GM23338 (cell line): ENCODE measurements around the gene RPUSD1. TPM values are rescaled to one million over a fixed set of nuclear protein-coding genes. Genes with fewer than 3 reads are reported as not detected.

Experiments used
- ATAC-seq: fragments of 200-7000 bp; cut with Tn5 transposase; 3 replicates; pipeline ENCODE4 v1.9.1; 2020
- DNase-seq: peaks from one replicate; pipeline ENCODE4 v3.0.0-alpha.2; 2015; ENCODE audit warnings: low spot score
- H2AFZ ChIP-seq: fragments of 200-600 bp; sonication (generic); 2 replicates; pipeline ENCODE4 v1.8.0; 2016; ENCODE audit warnings: antibody characterized with exemption, mild to moderate bottlenecking, moderate library complexity
- H3F3A ChIP-seq: fragments of 200-600 bp; sonication (generic); replicated peaks from 2 replicates; pipeline ENCODE4 v1.8.0; 2017; ENCODE audit warnings: antibody characterized with exemption, mixed run types, low read depth
- H3K27ac ChIP-seq: fragments of 200-600 bp; sonication (generic); 2 replicates; pipeline ENCODE4 v1.6.1; 2016; ENCODE audit warnings: low read depth
- H3K27me3 ChIP-seq: fragments of 200-600 bp; sonication (generic); 2 replicates; pipeline ENCODE4 v1.8.0; 2016; ENCODE audit warnings: mild to moderate bottlenecking, mixed run types, moderate library complexity; ENCODE audit not compliant: insufficient read depth
- H3K36me3 ChIP-seq: fragments of 200-600 bp; sonication (generic); 2 replicates; pipeline ENCODE4 v1.8.0; 2016; ENCODE audit warnings: mild to moderate bottlenecking; ENCODE audit not compliant: insufficient read depth
- H3K4me1 ChIP-seq: fragments of 200-600 bp; sonication (generic); 2 replicates; pipeline ENCODE4 v1.8.0; 2016; ENCODE audit warnings: mild to moderate bottlenecking, moderate library complexity; ENCODE audit not compliant: insufficient read depth
- H3K4me2 ChIP-seq: fragments of 200-600 bp; sonication (generic); 2 replicates; pipeline ENCODE4 v1.7.1; 2017; ENCODE audit warnings: mixed run types
- H3K4me3 ChIP-seq: fragments of 200-600 bp; sonication (generic); 2 replicates; pipeline ENCODE4 v1.6.1; 2016; ENCODE audit warnings: mixed run types
- H3K79me2 ChIP-seq: fragments of 200-600 bp; sonication (generic); replicated peaks from 2 replicates; pipeline ENCODE4 v1.8.0; 2017; ENCODE audit warnings: mild to moderate bottlenecking; ENCODE audit not compliant: insufficient read depth
- H3K9me2 ChIP-seq: fragments of 200-600 bp; sonication (generic); 2 replicates; pipeline ENCODE4 v1.8.0; 2017; ENCODE audit not compliant: insufficient read depth
- H4K20me1 ChIP-seq: fragments of 200-600 bp; sonication (generic); replicated peaks from 2 replicates; pipeline ENCODE4 v1.8.0; 2017; ENCODE audit warnings: mild to moderate bottlenecking; ENCODE audit not compliant: insufficient read depth
- H3K27ac Mint-ChIP-seq: 2 replicates; pipeline ENCODE4 v1.8.0; 2020; ENCODE audit warnings: inconsistent platforms, mild to moderate bottlenecking, moderate library complexity, mixed read lengths
- H3K27me3 Mint-ChIP-seq: 3 replicates; pipeline ENCODE4 v1.8.0; 2022; ENCODE audit warnings: low read depth, mild to moderate bottlenecking, moderate library complexity, mixed read lengths, inconsistent platforms; ENCODE audit not compliant: insufficient read depth, poor library complexity
- H3K36me3 Mint-ChIP-seq: 3 replicates; pipeline ENCODE4 v1.8.0; 2021; ENCODE audit warnings: low read depth, mild to moderate bottlenecking, inconsistent platforms, moderate library complexity, mixed read lengths
- H3K4me1 Mint-ChIP-seq: 3 replicates; pipeline ENCODE4 v1.8.0; 2020; ENCODE audit warnings: mild to moderate bottlenecking, inconsistent platforms, mixed read lengths
- H3K4me3 Mint-ChIP-seq: 3 replicates; pipeline ENCODE4 v1.8.0; 2021; ENCODE audit warnings: moderate library complexity, mild to moderate bottlenecking, inconsistent platforms, mixed read lengths
- H3K9me3 Mint-ChIP-seq: 3 replicates; pipeline ENCODE4 v1.8.0; 2020; ENCODE audit warnings: moderate library complexity, mild to moderate bottlenecking, inconsistent platforms, mixed read lengths
- CREB1 ChIP-seq: fragments of 250-450 bp; sonication (Bioruptor Pico); IDR thresholded peaks from 2 replicates; pipeline ENCODE4 v1.5.0; 2020; ENCODE audit warnings: low read depth, mild to moderate bottlenecking, moderate library complexity
- EZH2 ChIP-seq: fragments of 200-600 bp; sonication (generic); IDR thresholded peaks from one replicate; pipeline ENCODE4 v1.8.0; 2017; ENCODE audit warnings: antibody characterized with exemption, mild to moderate bottlenecking, low read depth; ENCODE audit not compliant: unreplicated experiment
- EZH2phosphoT487 ChIP-seq: fragments of 200-600 bp; sonication (generic); IDR thresholded peaks from one replicate; pipeline ENCODE4 v1.8.1; 2018; ENCODE audit warnings: antibody characterized with exemption; ENCODE audit not compliant: unreplicated experiment
- JUNB ChIP-seq: IDR thresholded peaks from one replicate; pipeline ENCODE4 v1.6.1; 2016; ENCODE audit warnings: antibody characterized with exemption; ENCODE audit not compliant: unreplicated experiment
- NANOG ChIP-seq: IDR thresholded peaks from 2 replicates; pipeline ENCODE4 v1.6.1; 2016; ENCODE audit warnings: antibody characterized with exemption, borderline replicate concordance
- POLR2AphosphoS5 ChIP-seq: IDR thresholded peaks from 2 replicates; pipeline ENCODE4 v1.6.1; 2016; ENCODE audit warnings: antibody characterized with exemption, low read depth
- STAT1 ChIP-seq: IDR thresholded peaks from one replicate; pipeline ENCODE4 v1.6.1; 2016; ENCODE audit warnings: antibody characterized with exemption; ENCODE audit not compliant: unreplicated experiment
- ZNF114 ChIP-seq: fragments of 250-450 bp; sonication (Bioruptor Pico); IDR thresholded peaks from 2 replicates; pipeline ENCODE4 v1.5.0; 2020; ENCODE audit warnings: mild to moderate bottlenecking, moderate library complexity
- ZNF331 ChIP-seq: fragments of 250-450 bp; sonication (Bioruptor Pico); IDR thresholded peaks from 2 replicates; pipeline ENCODE4 v1.5.0; 2020; ENCODE audit warnings: low read depth, mild to moderate bottlenecking, moderate library complexity
- polyA plus RNA-seq: library from polyadenylated mRNA; unstranded; fragments of >200 nt; fragmentation: Nextera tagmentation; extraction: Ambion mirVana; gene quantifications from 2 replicates; pipeline ENCODE4 v1.2.1, GENCODE V29; 2016
- total RNA-seq: library from RNA; depleted of rRNA; stranded (reverse); fragments of >200 nt; shearing (Covaris generic); gene quantifications from 2 replicates; pipeline ENCODE4 v1.2.3, GENCODE V29; 2014
- TF ChIP-seq, protein P1 (sequence below): IDR thresholded peaks from 2 replicates; pipeline ENCODE4 v1.6.1; 2016; ENCODE audit warnings: antibody characterized with exemption
- TF ChIP-seq, protein P2 (sequence below), 2 experiments: fragments of 200-600 bp in 1 of 2; sonication (generic) in 1 of 2; conservative IDR thresholded peaks; 2 replicates each; pipeline versions ENCODE4 v1.5.1 to v1.6.1; 2016 to 2017; ENCODE audit warnings: antibody characterized with exemption in 2 of 2, low read depth in 2 of 2, mild to moderate bottlenecking in 2 of 2, moderate library complexity in 1 of 2
- TF ChIP-seq, protein P3 (sequence below): IDR thresholded peaks from one replicate; pipeline ENCODE4 v1.6.1; 2018; ENCODE audit warnings: antibody characterized with exemption; ENCODE audit not compliant: unreplicated experiment

The RPUSD1 gene
- total and polyA plus RNA-seq, 2 experiments from 2014 or later = 19.1 to 79.5 TPM

DNA sequence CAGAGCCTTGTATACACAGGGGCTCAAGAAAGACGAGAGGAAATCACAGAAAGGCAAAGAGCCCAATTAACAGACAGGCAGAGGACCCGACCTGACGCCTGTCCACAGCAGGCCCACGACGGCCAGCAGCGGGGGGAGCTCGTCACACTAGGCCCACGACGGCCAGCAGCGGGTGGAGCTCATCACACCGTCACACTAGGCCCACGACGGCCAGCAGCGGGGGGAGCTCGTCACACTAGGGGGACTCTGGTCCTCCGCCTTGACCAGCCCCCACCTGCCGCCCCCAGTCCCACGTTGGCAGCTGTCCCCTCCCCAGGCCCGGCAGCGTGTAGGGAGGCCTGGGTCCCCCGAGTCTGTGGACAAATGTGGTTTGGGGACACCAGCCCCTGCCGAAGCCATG lies 36.0 kb upstream of the RPUSD1 start:
- H4K20me1 ChIP-seq = no peaks in the 10 kb centered on the region
- H3K79me2 ChIP-seq = no peaks in the 10 kb centered on the region
- Mint-ChIP-seq H3K4me1 (no peaks in the 10 kb centered on the region; the same call in 1 of the 3 replicates), H3K4me3 (no peak overlapping the region), H3K9me3 (no peaks in the 10 kb centered on the region), H3K36me3 (no peaks in the 10 kb centered on the region), H3K27me3 (peaks cover 7% of the 10 kb centered on the region), H3K27ac (no peak overlapping the region)
- no peaks in the 10 kb centered on the region for H3K4me1 ChIP-seq
- TF ChIP-seq, protein P1, sequence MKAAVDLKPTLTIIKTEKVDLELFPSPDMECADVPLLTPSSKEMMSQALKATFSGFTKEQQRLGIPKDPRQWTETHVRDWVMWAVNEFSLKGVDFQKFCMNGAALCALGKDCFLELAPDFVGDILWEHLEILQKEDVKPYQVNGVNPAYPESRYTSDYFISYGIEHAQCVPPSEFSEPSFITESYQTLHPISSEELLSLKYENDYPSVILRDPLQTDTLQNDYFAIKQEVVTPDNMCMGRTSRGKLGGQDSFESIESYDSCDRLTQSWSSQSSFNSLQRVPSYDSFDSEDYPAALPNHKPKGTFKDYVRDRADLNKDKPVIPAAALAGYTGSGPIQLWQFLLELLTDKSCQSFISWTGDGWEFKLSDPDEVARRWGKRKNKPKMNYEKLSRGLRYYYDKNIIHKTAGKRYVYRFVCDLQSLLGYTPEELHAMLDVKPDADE = no peak
- TF ChIP-seq ZNF114 (no peak), ZNF331 (CRISPR knock-in tag) (no peak)
- H3F3A ChIP-seq = no peaks in the 10 kb centered on the region
- no peak overlapping the region for H2AFZ ChIP-seq
- no peaks in the 10 kb centered on the region for H3K27me3 ChIP-seq
- DNase-seq (no peak), ATAC-seq (no peak)
- H3K27ac ChIP-seq = no peak overlapping the region
- H3K4me2 ChIP-seq = no peak overlapping the region
- no peak overlapping the region for H3K4me3 ChIP-seq
- no peaks in the 10 kb centered on the region for H3K36me3 ChIP-seq
- no peaks in the 10 kb centered on the region for H3K9me2 ChIP-seq

DNA sequence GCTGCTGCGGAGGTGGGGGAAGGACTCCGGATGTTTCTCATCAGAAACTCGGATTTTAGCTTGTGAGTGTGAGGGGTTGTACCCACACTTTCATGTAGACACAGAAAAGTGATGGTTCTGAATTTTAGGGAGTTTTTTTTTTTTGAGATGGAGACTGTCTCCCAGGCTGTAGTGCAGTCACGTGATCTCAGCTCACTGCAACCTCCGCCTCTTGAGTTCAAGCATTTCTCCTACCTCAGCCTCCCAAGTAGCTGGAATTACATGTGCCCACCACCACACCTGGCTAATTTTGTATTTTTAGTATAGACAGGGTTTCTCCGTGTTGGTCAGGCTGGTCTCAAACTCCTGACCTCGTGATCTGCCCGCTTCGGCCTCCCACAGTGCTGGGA lies 34.7 kb upstream of the RPUSD1 start:
- Mint-ChIP-seq H3K4me3 (no peak overlapping the region), H3K27me3 (peaks cover 7% of the 10 kb centered on the region), H3K9me3 (no peaks in the 10 kb centered on the region)
- TF ChIP-seq ZNF331 (CRISPR knock-in tag) (no peak), JUNB (no peak), STAT1 (no peak), EZH2phosphoT487 (no peak), NANOG (no peak), POLR2AphosphoS5 (no peak), ZNF114 (no peak), EZH2 (no peak), CREB1 (no peak)
- TF ChIP-seq, protein P1 = no peak
- TF ChIP-seq, protein P2, sequence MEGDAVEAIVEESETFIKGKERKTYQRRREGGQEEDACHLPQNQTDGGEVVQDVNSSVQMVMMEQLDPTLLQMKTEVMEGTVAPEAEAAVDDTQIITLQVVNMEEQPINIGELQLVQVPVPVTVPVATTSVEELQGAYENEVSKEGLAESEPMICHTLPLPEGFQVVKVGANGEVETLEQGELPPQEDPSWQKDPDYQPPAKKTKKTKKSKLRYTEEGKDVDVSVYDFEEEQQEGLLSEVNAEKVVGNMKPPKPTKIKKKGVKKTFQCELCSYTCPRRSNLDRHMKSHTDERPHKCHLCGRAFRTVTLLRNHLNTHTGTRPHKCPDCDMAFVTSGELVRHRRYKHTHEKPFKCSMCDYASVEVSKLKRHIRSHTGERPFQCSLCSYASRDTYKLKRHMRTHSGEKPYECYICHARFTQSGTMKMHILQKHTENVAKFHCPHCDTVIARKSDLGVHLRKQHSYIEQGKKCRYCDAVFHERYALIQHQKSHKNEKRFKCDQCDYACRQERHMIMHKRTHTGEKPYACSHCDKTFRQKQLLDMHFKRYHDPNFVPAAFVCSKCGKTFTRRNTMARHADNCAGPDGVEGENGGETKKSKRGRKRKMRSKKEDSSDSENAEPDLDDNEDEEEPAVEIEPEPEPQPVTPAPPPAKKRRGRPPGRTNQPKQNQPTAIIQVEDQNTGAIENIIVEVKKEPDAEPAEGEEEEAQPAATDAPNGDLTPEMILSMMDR (conservative IDR thresholded peaks at IDR 0.05; ENCODE audit: low read depth in 2 of 2) = no peak
- TF ChIP-seq, protein P3, sequence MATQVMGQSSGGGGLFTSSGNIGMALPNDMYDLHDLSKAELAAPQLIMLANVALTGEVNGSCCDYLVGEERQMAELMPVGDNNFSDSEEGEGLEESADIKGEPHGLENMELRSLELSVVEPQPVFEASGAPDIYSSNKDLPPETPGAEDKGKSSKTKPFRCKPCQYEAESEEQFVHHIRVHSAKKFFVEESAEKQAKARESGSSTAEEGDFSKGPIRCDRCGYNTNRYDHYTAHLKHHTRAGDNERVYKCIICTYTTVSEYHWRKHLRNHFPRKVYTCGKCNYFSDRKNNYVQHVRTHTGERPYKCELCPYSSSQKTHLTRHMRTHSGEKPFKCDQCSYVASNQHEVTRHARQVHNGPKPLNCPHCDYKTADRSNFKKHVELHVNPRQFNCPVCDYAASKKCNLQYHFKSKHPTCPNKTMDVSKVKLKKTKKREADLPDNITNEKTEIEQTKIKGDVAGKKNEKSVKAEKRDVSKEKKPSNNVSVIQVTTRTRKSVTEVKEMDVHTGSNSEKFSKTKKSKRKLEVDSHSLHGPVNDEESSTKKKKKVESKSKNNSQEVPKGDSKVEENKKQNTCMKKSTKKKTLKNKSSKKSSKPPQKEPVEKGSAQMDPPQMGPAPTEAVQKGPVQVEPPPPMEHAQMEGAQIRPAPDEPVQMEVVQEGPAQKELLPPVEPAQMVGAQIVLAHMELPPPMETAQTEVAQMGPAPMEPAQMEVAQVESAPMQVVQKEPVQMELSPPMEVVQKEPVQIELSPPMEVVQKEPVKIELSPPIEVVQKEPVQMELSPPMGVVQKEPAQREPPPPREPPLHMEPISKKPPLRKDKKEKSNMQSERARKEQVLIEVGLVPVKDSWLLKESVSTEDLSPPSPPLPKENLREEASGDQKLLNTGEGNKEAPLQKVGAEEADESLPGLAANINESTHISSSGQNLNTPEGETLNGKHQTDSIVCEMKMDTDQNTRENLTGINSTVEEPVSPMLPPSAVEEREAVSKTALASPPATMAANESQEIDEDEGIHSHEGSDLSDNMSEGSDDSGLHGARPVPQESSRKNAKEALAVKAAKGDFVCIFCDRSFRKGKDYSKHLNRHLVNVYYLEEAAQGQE = no peak

More for the DNA sequence above, 34.7 kb upstream of the RPUSD1 start:
- H3K4me1 ChIP-seq = no peaks in the 10 kb centered on the region
- no peaks in the 10 kb centered on the region for H3K79me2 ChIP-seq
- no peaks in the 10 kb centered on the region for H3K9me2 ChIP-seq
- H3K27me3 ChIP-seq = no peaks in the 10 kb centered on the region
- Mint-ChIP-seq H3K27ac (no peak overlapping the region), H3K36me3 (no peaks in the 10 kb centered on the region), H3K4me1 (no peaks in the 10 kb centered on the region; the same call in 1 of the 3 replicates)
- ATAC-seq = no peak
- H3K4me3 ChIP-seq = no peak overlapping the region
- H3F3A ChIP-seq = no peaks in the 10 kb centered on the region
- DNase-seq = no peak
- no peak overlapping the region for H3K27ac ChIP-seq
- no peaks in the 10 kb centered on the region for H4K20me1 ChIP-seq
- H2AFZ ChIP-seq = no peak overlapping the region
- no peaks in the 10 kb centered on the region for H3K36me3 ChIP-seq
- no peak overlapping the region for H3K4me2 ChIP-seq
